Duodenal mucosa (tissue), 2 donors: ENCODE data around the gene FAAH.

ENCODE experiments used
- H3K27ac ChIP-seq: one replicate; pipeline ENCODE4 v1.7.0; 2013; ENCODE audit warnings: low read depth, low read length
- H3K27me3 ChIP-seq, 2 donors: one replicate each; pipeline ENCODE4 v1.7.0; 2013; ENCODE audit warnings: low read length in 2 of 2, control low read depth in 1 of 2; ENCODE audit not compliant: insufficient read depth in 2 of 2, control insufficient read depth in 1 of 2
- H3K36me3 ChIP-seq, 2 donors: one replicate each; pipeline ENCODE4 v1.7.0; 2013; ENCODE audit warnings: low read length in 2 of 2, control low read depth in 1 of 2; ENCODE audit not compliant: insufficient read depth in 2 of 2, control insufficient read depth in 1 of 2
- H3K4me1 ChIP-seq, 2 donors: one replicate each; pipeline ENCODE4 v1.7.0; 2013; ENCODE audit warnings: low read length in 2 of 2, control low read depth in 1 of 2; ENCODE audit not compliant: insufficient read depth in 2 of 2, control insufficient read depth in 1 of 2
- H3K4me3 ChIP-seq, 2 donors: one replicate each; pipeline ENCODE4 v1.7.0; 2013; ENCODE audit warnings: low read length in 2 of 2, low read depth in 1 of 2
- H3K9ac ChIP-seq, 2 donors: one replicate each; pipeline ENCODE4 v1.7.0; 2013; ENCODE audit warnings: low read length in 2 of 2, low read depth in 1 of 2
- H3K9me3 ChIP-seq, 2 donors: one replicate each; pipeline ENCODE4 v1.7.0; 2013; ENCODE audit warnings: low read length in 2 of 2, control low read depth in 1 of 2; ENCODE audit not compliant: control insufficient read depth in 1 of 2

FAAH gene

GRCh38 chr1:46418976-46419375 is 24.9 kb downstream of the FAAH start:
- peaks cover 0 to 5% of the 10 kb centered on the region in 2 donors for H3K36me3 ChIP-seq
- no peak overlapping the region for H3K9ac ChIP-seq
- H3K9me3 ChIP-seq = no peaks in the 10 kb centered on the region
- H3K27me3 ChIP-seq = peaks cover 0 to 6% of the 10 kb centered on the region in 2 donors
- H3K4me1 ChIP-seq = no peaks in the 10 kb centered on the region
- no peak overlapping the region for H3K27ac ChIP-seq
- H3K4me3 ChIP-seq = no peak overlapping the region

- H3K4me1 ChIP-seq = no peaks in the 10 kb centered on the region
- H3K36me3 ChIP-seq = no peaks in the 10 kb centered on the region
- H3K27me3 ChIP-seq = peaks cover 0 to 12% of the 10 kb centered on the region in 2 donors
- H3K4me3 ChIP-seq = no peak overlapping the region
- no peak overlapping the region for H3K27ac ChIP-seq
- no peaks in the 10 kb centered on the region for H3K9me3 ChIP-seq
- H3K9ac ChIP-seq = no peak overlapping the region
Observed at GRCh38 chr1:46420533-46420915, 26.4 kb downstream of the FAAH start.

GRCh38 chr1:46421739-46422138 is 27.6 kb downstream of the FAAH start:
- Histone ChIP-seq H3K9ac (no peak overlapping the region), H3K27ac (no peak overlapping the region), H3K4me1 (no peaks in the 10 kb centered on the region), H3K4me3 (no peak overlapping the region), H3K9me3 (no peaks in the 10 kb centered on the region), H3K36me3 (no peaks in the 10 kb centered on the region), H3K27me3 (peaks cover 0 to 16% of the 10 kb centered on the region in 2 donors)

GRCh38 chr1:46422261-46422871 is 28.2 kb downstream of the FAAH start:
- peaks cover 0 to 16% of the 10 kb centered on the region in 2 donors for H3K27me3 ChIP-seq
- no peak overlapping the region for H3K9ac ChIP-seq
- H3K9me3 ChIP-seq = no peaks in the 10 kb centered on the region
- H3K4me1 ChIP-seq = no peaks in the 10 kb centered on the region
- no peak overlapping the region for H3K27ac ChIP-seq
- no peak overlapping the region for H3K4me3 ChIP-seq
- no peaks in the 10 kb centered on the region for H3K36me3 ChIP-seq

GRCh38 chr1:46423574-46424240 is 29.6 kb downstream of the FAAH start:
- H3K4me3 ChIP-seq = no peak overlapping the region

GRCh38 chr1:46424730-46425129 is 30.6 kb downstream of the FAAH start:
- Histone ChIP-seq H3K4me1 (no peaks in the 10 kb centered on the region), H3K9ac (no peak overlapping the region), H3K27me3 (peaks cover 0 to 19% of the 10 kb centered on the region in 2 donors), H3K36me3 (no peaks in the 10 kb centered on the region), H3K9me3 (no peaks in the 10 kb centered on the region), H3K4me3 (no peak overlapping the region), H3K27ac (no peak overlapping the region)

More at GRCh38 chr1:46423574-46424240, 29.6 kb downstream of the FAAH start:
- Histone ChIP-seq H3K9me3 (no peaks in the 10 kb centered on the region), H3K27me3 (peaks cover 0 to 16% of the 10 kb centered on the region in 2 donors), H3K9ac (no peak overlapping the region), H3K36me3 (no peaks in the 10 kb centered on the region), H3K27ac (no peak overlapping the region), H3K4me1 (no peaks in the 10 kb centered on the region)

- no peak overlapping the region for H3K9ac ChIP-seq
- H3K36me3 ChIP-seq = no peaks in the 10 kb centered on the region
- H3K9me3 ChIP-seq = no peaks in the 10 kb centered on the region
- H3K27me3 ChIP-seq = peaks cover 0 to 19% of the 10 kb centered on the region in 2 donors
- no peaks in the 10 kb centered on the region for H3K4me1 ChIP-seq
- no peak overlapping the region for H3K4me3 ChIP-seq
- no peak overlapping the region for H3K27ac ChIP-seq
Observed at GRCh38 chr1:46425726-46426125, 31.6 kb downstream of the FAAH start.

- peaks cover 0 to 13% of the 10 kb centered on the region in 2 donors for H3K27me3 ChIP-seq
- no peaks in the 10 kb centered on the region for H3K36me3 ChIP-seq
- H3K4me1 ChIP-seq = no peaks in the 10 kb centered on the region
- no peak overlapping the region for H3K27ac ChIP-seq
- H3K9ac ChIP-seq = no peak overlapping the region
- no peak overlapping the region for H3K4me3 ChIP-seq
- no peaks in the 10 kb centered on the region for H3K9me3 ChIP-seq
Observed at GRCh38 chr1:46427541-46427940, 33.4 kb downstream of the FAAH start.

GRCh38 chr1:46429436-46429835 is 35.3 kb downstream of the FAAH start:
- no peak overlapping the region for H3K9ac ChIP-seq
- no peak overlapping the region for H3K4me3 ChIP-seq
- no peaks in the 10 kb centered on the region for H3K9me3 ChIP-seq
- no peaks in the 10 kb centered on the region for H3K4me1 ChIP-seq
- no peak overlapping the region for H3K27ac ChIP-seq
- H3K36me3 ChIP-seq = no peaks in the 10 kb centered on the region
- peaks cover 0 to 12% of the 10 kb centered on the region in 2 donors for H3K27me3 ChIP-seq

- H3K27ac ChIP-seq = no peak overlapping the region
- no peaks in the 10 kb centered on the region for H3K9me3 ChIP-seq
- H3K27me3 ChIP-seq = peaks cover 0 to 3% of the 10 kb centered on the region in 2 donors
Observed at GRCh38 chr1:46431695-46432094, 37.6 kb downstream of the FAAH start.

More at GRCh38 chr1:46431695-46432094, 37.6 kb downstream of the FAAH start:
- Histone ChIP-seq H3K9ac (no peak overlapping the region), H3K4me3 (no peak overlapping the region), H3K36me3 (no peaks in the 10 kb centered on the region), H3K4me1 (no peaks in the 10 kb centered on the region)
